ENCODE data around the gene VPREB1.

Gene VPREB1, protein sequence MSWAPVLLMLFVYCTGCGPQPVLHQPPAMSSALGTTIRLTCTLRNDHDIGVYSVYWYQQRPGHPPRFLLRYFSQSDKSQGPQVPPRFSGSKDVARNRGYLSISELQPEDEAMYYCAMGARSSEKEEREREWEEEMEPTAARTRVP

DNA sequence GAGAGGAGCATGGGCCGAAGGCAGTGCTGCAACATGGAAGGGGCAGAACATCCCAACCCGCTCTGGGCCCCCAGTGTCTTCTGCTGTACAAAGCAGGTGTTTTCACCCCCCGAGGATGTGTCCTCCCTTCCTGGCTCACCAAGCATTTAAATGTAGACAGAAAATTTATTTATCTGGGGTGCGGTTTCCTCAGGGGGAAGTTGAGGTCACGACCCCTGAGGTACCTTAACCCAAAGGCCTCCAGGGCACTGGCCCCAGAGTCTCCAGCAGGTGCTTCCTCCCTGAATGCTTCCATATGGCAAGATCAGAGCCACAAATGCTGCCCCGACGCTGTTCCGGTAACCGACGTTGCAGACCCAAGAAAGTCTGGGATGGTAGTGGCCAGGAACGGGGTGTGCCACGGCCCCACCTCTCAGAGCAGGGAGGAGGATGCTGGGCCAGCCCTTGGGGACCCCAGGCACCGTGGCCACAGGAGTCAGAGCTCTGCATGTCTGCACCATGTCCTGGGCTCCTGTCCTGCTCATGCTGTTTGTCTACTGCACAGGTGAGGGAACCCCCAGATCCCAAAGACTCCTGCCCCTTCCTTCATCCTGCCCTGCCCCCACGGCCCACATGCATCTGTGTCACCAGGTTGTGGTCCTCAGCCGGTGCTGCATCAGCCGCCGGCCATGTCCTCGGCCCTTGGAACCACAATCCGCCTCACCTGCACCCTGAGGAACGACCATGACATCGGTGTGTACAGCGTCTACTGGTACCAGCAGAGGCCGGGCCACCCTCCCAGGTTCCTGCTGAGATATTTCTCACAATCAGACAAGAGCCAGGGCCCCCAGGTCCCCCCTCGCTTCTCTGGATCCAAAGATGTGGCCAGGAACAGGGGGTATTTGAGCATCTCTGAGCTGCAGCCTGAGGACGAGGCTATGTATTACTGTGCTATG, at the start of gene VPREB1:
Gene VPREB1 (plus strand): TSS at position 471 of the 935 bp plus-strand sequence. CDS start 28 bp downstream, at position 499.
- Histone ChIP-seq H3K9me3 (ENCODE audit: control insufficient read depth, insufficient read depth, low read length) (no peaks in the 10 kb centered on the region), H3K27ac (ENCODE audit: low read length) (no peak within 1 kb of the TSS), H3K36me3 (ENCODE audit: control insufficient read depth, insufficient read depth, low read length) (no peaks in the 10 kb centered on the region), H3K27me3 (ENCODE audit: control insufficient read depth, insufficient read depth, low read length) (peaks cover 83% of the 10 kb centered on the region), H3K4me3 (ENCODE audit: low read length) (no peak within 1 kb of the TSS), H3K4me1 (ENCODE audit: control insufficient read depth, insufficient read depth, low read length) (no peaks in the 10 kb centered on the region)
- no CpG with 5 or more reads among the region's 25 CpGs for WGBS (ENCODE audit: insufficient coverage, insufficient read length)
- DNase-seq (ENCODE audit: low read depth, low spot score): no peak

DNA sequence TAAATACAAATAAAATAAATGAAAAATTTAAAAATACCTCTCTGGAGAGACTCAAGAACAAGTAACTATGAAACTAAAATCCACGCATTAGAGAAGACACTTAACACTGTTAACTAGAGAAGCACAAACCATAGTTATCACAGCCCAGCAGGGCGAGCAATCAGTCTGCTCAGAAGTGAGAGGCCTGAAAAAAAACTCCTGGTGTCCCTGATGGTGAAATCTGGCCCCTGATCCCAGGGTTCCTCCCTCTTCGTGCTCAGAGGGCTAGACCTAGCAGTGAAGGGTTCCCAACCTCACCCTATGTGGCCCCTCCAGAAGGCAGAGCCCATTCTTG, 49.7 kb upstream of the VPREB1 start:
- Histone ChIP-seq H3K9me3 (ENCODE audit: control insufficient read depth, insufficient read depth, low read length) (no peaks in the 10 kb centered on the region), H3K27me3 (ENCODE audit: control insufficient read depth, insufficient read depth, low read length) (peaks cover 44% of the 10 kb centered on the region), H3K4me3 (ENCODE audit: low read length) (no peak overlapping the region), H3K36me3 (ENCODE audit: control insufficient read depth, insufficient read depth, low read length) (no peaks in the 10 kb centered on the region), H3K27ac (ENCODE audit: low read length) (no peak overlapping the region), H3K4me1 (ENCODE audit: control insufficient read depth, insufficient read depth, low read length) (no peaks in the 10 kb centered on the region)
- no CpG with 5 or more reads among the region's 3 CpGs for WGBS (ENCODE audit: insufficient coverage, insufficient read length)
- no peak for DNase-seq (ENCODE audit: low read depth, low spot score)

DNA sequence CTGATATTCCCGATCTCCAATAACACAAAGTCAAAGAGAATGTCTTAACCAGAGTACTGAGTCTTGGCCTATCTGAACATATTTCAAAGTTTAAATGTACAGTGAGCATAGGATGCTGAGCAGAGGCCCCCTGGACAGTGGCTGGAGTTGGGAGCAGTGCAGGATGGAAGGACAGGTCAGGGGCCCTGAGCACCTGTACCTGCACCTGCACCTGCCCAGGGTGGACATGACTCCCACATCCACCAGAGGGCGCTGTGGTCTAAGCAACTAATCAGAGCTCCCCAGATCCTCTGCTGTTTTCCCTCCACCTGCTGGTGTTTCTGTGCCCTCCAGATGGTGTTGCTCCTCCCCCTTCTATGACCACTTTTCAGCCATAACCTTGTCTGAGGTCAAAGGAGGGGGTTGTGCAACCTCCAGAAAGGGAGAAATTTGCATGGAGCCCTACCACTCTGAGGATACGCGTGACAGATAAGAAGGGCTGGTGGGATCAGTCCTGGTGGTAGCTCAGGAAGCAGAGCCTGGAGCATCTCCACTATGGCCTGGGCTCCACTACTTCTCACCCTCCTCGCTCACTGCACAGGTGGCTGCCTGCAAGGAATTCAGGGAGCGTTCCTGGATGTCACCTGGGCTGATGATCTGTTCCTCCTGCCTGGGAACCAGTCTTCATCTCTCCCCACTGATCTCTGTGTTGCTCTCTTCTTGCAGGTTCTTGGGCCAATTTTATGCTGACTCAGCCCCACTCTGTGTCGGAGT, 49.1 kb upstream of the VPREB1 start:
- peaks cover 47% of the 10 kb centered on the region for H3K27me3 ChIP-seq (ENCODE audit: control insufficient read depth, insufficient read depth, low read length)
- no CpG with 5 or more reads among the region's 7 CpGs for WGBS (ENCODE audit: insufficient coverage, insufficient read length)
- H3K27ac ChIP-seq (ENCODE audit: low read length): no peak overlapping the region
- H3K4me3 ChIP-seq (ENCODE audit: low read length): no peak overlapping the region
- no peaks in the 10 kb centered on the region for H3K9me3 ChIP-seq (ENCODE audit: control insufficient read depth, insufficient read depth, low read length)
- H3K4me1 ChIP-seq (ENCODE audit: control insufficient read depth, insufficient read depth, low read length): no peaks in the 10 kb centered on the region
- no peaks in the 10 kb centered on the region for H3K36me3 ChIP-seq (ENCODE audit: control insufficient read depth, insufficient read depth, low read length)
- peak; percentile 76 for DNase-seq (ENCODE audit: low read depth, low spot score)

DNA sequence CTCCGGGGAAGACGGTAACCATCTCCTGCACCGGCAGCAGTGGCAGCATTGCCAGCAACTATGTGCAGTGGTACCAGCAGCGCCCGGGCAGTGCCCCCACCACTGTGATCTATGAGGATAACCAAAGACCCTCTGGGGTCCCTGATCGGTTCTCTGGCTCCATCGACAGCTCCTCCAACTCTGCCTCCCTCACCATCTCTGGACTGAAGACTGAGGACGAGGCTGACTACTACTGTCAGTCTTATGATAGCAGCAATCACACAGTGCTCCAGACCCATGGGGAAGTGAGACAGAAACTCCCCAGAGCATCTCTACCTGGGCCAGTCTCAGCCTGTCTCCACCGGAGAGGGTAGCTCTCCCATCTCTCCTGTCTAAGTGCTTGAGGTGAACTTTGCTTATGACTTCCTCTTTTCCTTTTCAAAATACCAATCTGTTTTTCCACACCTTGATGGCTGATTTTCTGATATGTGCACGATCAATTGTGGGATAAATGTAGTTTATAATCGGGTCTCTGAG, 48.5 kb upstream of the VPREB1 start:
- Histone ChIP-seq H3K4me3 (ENCODE audit: low read length) (no peak overlapping the region), H3K36me3 (ENCODE audit: control insufficient read depth, insufficient read depth, low read length) (no peaks in the 10 kb centered on the region), H3K27ac (ENCODE audit: low read length) (no peak overlapping the region), H3K27me3 (ENCODE audit: control insufficient read depth, insufficient read depth, low read length) (peaks cover 53% of the 10 kb centered on the region), H3K9me3 (ENCODE audit: control insufficient read depth, insufficient read depth, low read length) (no peaks in the 10 kb centered on the region), H3K4me1 (ENCODE audit: control insufficient read depth, insufficient read depth, low read length) (no peaks in the 10 kb centered on the region)
- no peak for DNase-seq (ENCODE audit: low read depth, low spot score)
- WGBS (ENCODE audit: insufficient coverage, insufficient read length): no CpG with 5 or more reads among the region's 11 CpGs

DNA sequence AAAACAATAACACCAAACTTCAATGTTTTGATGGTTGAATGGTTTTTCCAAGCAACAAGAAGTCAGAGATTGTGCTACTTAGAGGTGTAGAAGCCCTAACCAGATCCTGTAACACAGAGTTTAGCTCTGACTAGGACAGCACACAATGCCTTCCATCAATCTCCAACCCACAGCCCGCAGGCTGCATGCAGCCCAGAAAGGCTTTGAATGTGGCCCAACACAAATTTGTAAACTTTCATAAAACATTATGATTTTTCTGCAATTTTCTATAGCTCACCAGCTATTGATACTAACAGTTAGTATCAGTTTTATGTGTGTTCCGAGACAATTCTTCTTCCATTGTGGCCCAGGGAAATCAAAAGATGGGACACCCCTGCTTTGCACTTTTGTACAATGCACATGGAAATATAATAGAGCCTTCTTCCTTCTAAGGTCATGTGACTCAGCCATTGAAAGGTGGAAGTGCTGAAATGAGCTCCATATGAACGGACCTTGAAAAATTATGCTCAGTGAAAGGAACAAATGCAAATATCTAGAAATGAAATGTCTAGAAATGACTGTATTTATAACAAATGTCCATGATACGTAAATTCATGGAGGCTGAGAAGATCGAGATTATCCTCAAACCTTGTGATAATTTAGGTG, 47.6 kb upstream of the VPREB1 start:
- no peak overlapping the region for H3K27ac ChIP-seq (ENCODE audit: low read length)
- H3K9me3 ChIP-seq (ENCODE audit: control insufficient read depth, insufficient read depth, low read length): no peaks in the 10 kb centered on the region
- DNase-seq (ENCODE audit: low read depth, low spot score): no peak
- H3K36me3 ChIP-seq (ENCODE audit: control insufficient read depth, insufficient read depth, low read length): no peaks in the 10 kb centered on the region
- H3K4me1 ChIP-seq (ENCODE audit: control insufficient read depth, insufficient read depth, low read length): no peaks in the 10 kb centered on the region
- no peak overlapping the region for H3K4me3 ChIP-seq (ENCODE audit: low read length)
- peaks cover 60% of the 10 kb centered on the region for H3K27me3 ChIP-seq (ENCODE audit: control insufficient read depth, insufficient read depth, low read length)
- no CpG with 5 or more reads among the region's 5 CpGs for WGBS (ENCODE audit: insufficient coverage, insufficient read length)

DNA sequence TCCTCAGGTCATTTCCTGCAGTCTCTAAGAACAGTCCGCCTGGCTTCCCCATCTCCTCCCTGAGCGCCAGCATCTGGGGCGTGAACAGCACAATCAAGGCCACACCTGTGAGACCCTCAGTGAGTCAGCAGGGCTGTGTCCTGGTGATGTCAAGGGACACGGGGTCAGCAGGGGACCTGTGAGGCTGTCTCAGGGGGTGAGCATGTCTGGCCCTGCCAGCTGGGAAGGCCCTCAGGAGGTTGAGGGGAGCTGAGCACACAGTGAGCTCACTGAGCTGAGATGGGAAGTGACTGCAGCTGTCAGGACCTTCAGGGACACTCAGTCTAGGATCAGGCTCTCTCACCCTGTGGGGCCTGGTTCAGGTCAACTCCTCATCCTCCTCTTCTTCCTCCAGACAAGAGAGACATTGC, 46.6 kb upstream of the VPREB1 start:
- Histone ChIP-seq H3K27ac (ENCODE audit: low read length) (no peak overlapping the region), H3K27me3 (ENCODE audit: control insufficient read depth, insufficient read depth, low read length) (peaks cover 63% of the 10 kb centered on the region)

DNA sequence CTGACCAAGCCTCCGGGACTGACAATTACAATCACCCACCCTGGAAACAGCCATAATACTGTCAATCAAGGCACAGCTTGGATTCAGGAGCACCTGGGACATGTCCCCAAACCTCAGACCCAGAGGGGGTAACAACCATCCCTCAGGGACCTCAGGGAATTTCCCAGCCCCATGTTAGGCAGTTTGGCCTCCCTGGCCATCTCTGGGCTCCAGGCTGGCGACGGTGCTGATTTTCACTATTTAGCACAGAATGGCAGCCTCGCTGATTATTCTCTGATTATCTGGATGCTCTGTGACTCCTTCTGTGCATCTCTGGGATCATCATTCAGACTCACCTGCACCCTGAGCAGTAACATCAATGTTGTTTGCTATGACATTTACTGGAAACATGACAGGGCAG, 45.8 kb upstream of the VPREB1 start:
- no peaks in the 10 kb centered on the region for H3K9me3 ChIP-seq (ENCODE audit: control insufficient read depth, insufficient read depth, low read length)
- WGBS (ENCODE audit: insufficient coverage, insufficient read length): no CpG with 5 or more reads among the region's 4 CpGs
- no peak overlapping the region for H3K4me3 ChIP-seq (ENCODE audit: low read length)
- H3K27me3 ChIP-seq (ENCODE audit: control insufficient read depth, insufficient read depth, low read length): peaks cover 69% of the 10 kb centered on the region
- DNase-seq (ENCODE audit: low read depth, low spot score): no peak
- no peaks in the 10 kb centered on the region for H3K36me3 ChIP-seq (ENCODE audit: control insufficient read depth, insufficient read depth, low read length)
- no peak overlapping the region for H3K27ac ChIP-seq (ENCODE audit: low read length)
- no peaks in the 10 kb centered on the region for H3K4me1 ChIP-seq (ENCODE audit: control insufficient read depth, insufficient read depth, low read length)

More for the DNA sequence above, 46.6 kb upstream of the VPREB1 start:
- no CpG with 5 or more reads among the region's 4 CpGs for WGBS (ENCODE audit: insufficient coverage, insufficient read length)
- no peak overlapping the region for H3K4me3 ChIP-seq (ENCODE audit: low read length)
- H3K9me3 ChIP-seq (ENCODE audit: control insufficient read depth, insufficient read depth, low read length): no peaks in the 10 kb centered on the region
- no peaks in the 10 kb centered on the region for H3K4me1 ChIP-seq (ENCODE audit: control insufficient read depth, insufficient read depth, low read length)
- no peaks in the 10 kb centered on the region for H3K36me3 ChIP-seq (ENCODE audit: control insufficient read depth, insufficient read depth, low read length)
- no peak for DNase-seq (ENCODE audit: low read depth, low spot score)

DNA sequence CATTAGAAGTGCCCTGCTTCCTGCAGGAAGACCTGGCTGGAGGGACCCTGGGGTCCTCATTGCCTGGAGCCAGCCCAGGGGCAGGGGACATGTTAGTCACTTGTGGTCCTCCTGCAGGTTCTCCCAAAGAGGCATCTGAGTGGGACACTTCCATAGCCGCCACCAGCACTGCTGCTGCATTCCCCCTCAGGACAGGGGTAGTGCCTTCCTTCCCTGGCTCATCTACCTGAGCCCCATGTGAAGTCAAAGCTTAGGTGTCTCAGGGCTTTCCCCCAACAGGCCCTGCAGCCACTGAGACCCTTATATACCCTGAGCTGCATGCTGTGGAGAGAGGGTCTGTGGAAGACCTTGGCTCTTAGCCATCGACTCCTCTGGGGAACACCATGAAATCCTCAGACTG, 45.0 kb upstream of the VPREB1 start:
- Histone ChIP-seq H3K27me3 (ENCODE audit: control insufficient read depth, insufficient read depth, low read length) (peaks cover 68% of the 10 kb centered on the region), H3K9me3 (ENCODE audit: control insufficient read depth, insufficient read depth, low read length) (no peaks in the 10 kb centered on the region), H3K4me3 (ENCODE audit: low read length) (no peak overlapping the region), H3K36me3 (ENCODE audit: control insufficient read depth, insufficient read depth, low read length) (no peaks in the 10 kb centered on the region), H3K4me1 (ENCODE audit: control insufficient read depth, insufficient read depth, low read length) (no peaks in the 10 kb centered on the region), H3K27ac (ENCODE audit: low read length) (no peak overlapping the region)
- no peak for DNase-seq (ENCODE audit: low read depth, low spot score)
- WGBS (ENCODE audit: insufficient coverage, insufficient read length): no CpG with 5 or more reads among the region's 2 CpGs

DNA sequence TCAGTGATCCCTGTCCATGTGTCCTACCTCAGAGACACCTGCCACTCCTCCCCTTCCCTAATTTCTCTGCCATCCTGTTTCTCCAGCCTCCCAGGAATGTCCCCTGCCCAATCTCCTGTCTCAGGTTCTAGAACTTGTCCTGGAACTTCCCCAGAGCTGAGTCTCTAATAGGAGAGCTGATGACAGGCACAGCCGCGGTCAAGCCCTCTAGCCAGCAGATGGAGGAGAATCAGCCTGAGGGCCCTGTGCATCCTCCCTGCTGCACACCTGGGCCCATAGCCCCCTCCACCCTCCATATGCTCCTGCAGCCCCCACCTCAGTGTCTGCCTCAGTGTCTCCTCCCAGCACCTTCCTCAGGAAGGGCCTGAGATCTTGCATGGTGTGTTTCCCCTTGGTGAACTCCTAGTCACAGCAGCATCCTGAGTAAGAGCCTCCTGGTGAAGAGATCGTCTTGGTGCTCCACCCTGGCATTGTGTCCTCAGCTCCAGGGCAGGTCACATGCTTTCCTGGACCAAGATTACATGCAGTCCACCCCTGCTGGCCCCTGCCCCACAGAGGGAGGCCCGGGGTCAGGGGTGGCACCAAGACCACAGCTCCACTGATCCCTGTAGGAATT, 43.9 kb upstream of the VPREB1 start:
- Histone ChIP-seq H3K27me3 (ENCODE audit: control insufficient read depth, insufficient read depth, low read length) (peaks cover 66% of the 10 kb centered on the region), H3K36me3 (ENCODE audit: control insufficient read depth, insufficient read depth, low read length) (no peaks in the 10 kb centered on the region), H3K27ac (ENCODE audit: low read length) (no peak overlapping the region), H3K4me1 (ENCODE audit: control insufficient read depth, insufficient read depth, low read length) (no peaks in the 10 kb centered on the region), H3K4me3 (ENCODE audit: low read length) (no peak overlapping the region), H3K9me3 (ENCODE audit: control insufficient read depth, insufficient read depth, low read length) (no peaks in the 10 kb centered on the region)
- no peak for DNase-seq (ENCODE audit: low read depth, low spot score)
- no CpG with 5 or more reads among the region's 4 CpGs for WGBS (ENCODE audit: insufficient coverage, insufficient read length)
